GM18861 (cell line): Measurements from ENCODE around the gene GPNMB.
"Not testable (repeated sequence)": the region's sequence is repeated elsewhere in the genome, so short reads cannot be mapped to it uniquely, and the experiment has no call there.

Experiments
- ATAC-seq: cut with Tn5 transposase; IDR thresholded peaks from one replicate; pipeline ENCODE4 v1.9.1; 2021; ENCODE audit not compliant: unreplicated experiment

The GPNMB gene

DNA sequence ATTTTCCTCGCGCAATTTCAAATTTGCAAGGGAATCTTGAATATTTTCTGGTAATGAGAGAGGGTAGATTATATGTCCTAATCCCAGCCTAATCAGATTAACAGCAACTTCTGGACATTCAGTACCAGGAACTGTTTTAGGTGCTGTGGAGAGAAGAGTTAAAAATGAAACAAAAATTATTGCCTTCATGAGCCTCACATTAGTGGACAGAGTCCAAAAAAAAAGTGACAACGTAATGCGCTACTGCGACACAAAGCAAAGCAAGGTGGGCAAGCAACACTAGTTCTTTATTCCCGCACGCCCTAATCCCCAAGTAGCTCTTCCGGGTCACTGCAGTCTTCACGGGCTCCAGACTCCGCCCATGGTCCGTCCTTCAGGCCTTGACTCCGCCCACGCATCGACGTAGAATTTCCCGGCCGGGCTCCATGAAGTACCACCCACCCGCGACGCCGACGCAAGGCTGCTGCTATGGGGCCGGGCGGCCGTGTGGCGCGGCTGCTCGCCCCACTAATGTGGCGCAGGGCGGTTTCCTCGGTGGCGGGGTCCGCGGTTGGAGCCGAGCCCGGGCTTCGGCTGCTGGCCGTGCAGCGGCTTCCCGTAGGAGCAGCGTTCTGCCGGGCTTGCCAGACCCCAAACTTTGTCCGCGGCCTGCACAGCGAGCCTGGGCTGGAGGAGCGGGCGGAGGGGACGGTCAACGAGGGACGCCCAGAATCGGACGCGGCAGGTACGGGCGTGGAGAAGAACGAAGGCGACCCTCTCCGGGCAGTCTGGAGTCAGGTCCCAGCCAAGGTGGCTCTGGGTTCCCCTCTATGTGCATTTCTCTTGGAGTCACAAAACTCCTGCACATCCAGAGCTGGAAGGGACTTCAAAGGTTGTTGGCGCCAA is 52.6 kb downstream of the GPNMB start, which contains the start of gene MALSU1:
Gene MALSU1, plus strand, starts transcription at position 455 of the 885 bp plus-strand sequence. Its CDS starts 14 bp downstream, at position 469.
- peak; percentile 95 for ATAC-seq

DNA sequence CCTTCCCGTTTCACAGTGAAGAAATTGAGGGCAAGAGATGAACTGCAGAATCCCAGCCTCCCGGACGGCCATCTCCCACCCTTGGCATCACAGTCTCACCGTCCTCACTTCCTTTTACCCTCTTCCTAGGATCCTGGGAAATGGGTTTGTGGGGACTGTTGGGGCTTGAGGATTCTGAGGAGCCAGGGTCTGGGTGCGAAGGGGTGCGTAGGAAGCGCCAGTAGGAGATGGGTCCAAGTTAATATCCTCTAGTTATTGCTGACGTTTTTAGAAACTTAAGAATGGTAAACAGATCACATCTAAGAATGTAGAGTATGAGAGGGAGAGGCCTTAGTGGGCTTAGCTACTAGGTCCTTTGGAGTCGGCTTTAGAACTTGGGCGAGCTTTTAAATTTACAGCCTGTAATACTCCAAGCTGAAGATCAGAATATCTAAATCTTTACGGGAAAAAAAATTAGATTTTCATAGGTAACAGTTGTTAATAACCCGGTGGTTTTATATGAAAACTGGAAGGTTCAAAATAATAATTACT is 53.3 kb downstream of the GPNMB start:
- ATAC-seq: no peak

DNA sequence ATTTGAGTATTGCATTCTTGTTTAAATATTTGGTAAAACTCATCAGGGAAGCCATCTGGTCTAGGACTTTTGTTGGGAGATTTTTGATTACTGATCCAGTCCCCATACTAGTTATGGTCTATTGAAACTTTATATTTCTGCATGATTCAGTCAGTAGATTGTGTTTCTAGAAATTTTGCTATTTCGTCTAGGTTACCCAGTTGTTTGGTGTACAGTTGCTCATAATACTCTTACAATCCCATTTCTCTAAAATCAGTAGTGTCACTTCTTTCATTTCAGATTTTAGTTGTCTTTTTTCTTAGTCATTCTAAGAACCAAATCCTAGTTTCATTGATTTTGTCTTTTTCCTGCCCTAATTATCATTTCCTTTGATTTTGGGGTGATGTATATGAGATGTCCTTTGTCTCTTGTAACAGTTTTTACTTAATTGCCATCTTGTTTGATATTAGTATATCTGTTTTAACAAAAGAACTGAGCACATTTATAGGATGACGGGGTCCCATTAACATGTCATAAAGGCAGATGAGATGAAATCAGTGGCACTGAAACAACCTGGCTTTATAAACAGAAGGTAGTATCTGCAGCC is 60.5 kb downstream of the GPNMB start:
- ATAC-seq: no peak

DNA sequence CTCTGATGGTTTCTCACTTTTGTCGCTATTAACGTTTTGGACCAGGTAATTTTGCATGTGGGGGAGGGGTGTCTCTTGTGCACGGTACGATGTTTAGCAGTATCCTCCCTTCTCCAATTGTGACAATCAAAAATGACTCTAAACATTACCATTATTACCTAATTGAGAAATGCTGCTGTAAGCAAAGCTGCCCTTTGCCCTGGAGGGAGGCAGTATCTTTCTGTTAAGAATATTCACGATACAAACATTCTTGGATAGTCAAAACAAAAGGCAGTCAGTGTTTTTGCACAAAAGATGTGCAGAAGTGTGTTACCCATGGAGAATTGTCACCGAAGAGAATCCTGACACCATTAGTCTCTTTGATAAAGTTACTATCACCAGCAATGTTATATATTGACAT is 62.2 kb downstream of the GPNMB start:
- ATAC-seq: no peak

DNA sequence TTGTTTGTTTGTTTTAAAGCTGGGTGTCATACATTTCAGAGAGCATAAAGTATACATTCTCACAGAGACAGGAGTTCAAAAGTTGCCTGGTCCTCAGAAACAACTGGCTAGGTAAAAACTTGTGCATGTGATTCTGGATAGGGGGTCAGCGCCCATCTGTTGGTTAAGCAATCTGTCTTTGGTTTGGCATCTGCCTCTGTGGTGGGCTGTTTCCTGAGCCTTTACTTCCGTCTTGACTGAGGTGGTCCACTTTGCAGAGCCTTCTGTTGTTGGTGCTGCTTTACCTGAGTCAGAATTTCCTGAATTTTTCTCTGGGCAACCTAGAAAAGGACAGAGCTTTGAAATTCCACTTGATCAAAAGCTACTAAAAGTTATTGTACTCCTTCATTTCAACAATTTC is 65.6 kb downstream of the GPNMB start:
- not testable (repeated sequence) for ATAC-seq

DNA sequence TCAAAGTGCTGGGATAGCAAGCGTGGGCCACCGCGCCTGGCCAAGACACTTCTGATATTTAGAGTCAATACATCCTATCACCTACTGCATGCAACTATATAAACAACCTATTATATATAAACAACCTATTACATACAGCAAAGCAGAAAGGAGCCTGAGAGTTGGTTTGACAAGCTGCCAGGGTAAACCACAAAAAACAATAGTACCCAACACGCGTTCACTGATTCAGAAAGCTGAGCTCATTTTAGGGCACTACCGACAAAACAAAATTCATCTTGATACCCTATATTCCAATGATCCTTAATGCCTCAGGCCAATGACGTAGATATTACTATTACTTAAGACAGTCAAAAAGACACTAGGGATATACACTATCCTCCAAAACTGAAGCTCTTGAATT is 68.8 kb downstream of the GPNMB start:
- ATAC-seq: no peak
